ENCODE data around the gene MAP4K1.

The MAP4K1 gene

GRCh38 chr19:38617764-38618589 is at the start of gene MAP4K1:
MAP4K1 (minus strand) TSS chr19:38617953; CDS start chr19:38617895, 58 bp downstream.
- no peak for DNase-seq (ENCODE audit: low spot score)

- DNase-seq (ENCODE audit: low spot score) = peak; percentile 89
Observed at GRCh38 chr19:38666663-38667511, 49.1 kb upstream of the MAP4K1 start.

GRCh38 chr19:38665950-38666662 is 48.4 kb upstream of the MAP4K1 start:
- DNase-seq (ENCODE audit: low spot score) = no peak

GRCh38 chr19:38665219-38665931 is 47.6 kb upstream of the MAP4K1 start:
- no peak for DNase-seq (ENCODE audit: low spot score)

- no peak for DNase-seq (ENCODE audit: low spot score)
Observed at GRCh38 chr19:38664503-38665211, 46.9 kb upstream of the MAP4K1 start.

GRCh38 chr19:38663957-38664502 is 46.3 kb upstream of the MAP4K1 start:
- DNase-seq (ENCODE audit: low spot score) = no peak

GRCh38 chr19:38663156-38663651 is 45.5 kb upstream of the MAP4K1 start:
- no peak for DNase-seq (ENCODE audit: low spot score)

- no peak for DNase-seq (ENCODE audit: low spot score)
Observed at GRCh38 chr19:38662537-38663155, 44.9 kb upstream of the MAP4K1 start.

GRCh38 chr19:38661996-38662395 is 44.2 kb upstream of the MAP4K1 start:
- DNase-seq (ENCODE audit: low spot score) = no peak

GRCh38 chr19:38661136-38661535 is 43.4 kb upstream of the MAP4K1 start:
- DNase-seq (ENCODE audit: low spot score) = no peak

GRCh38 chr19:38660724-38661123 is 43.0 kb upstream of the MAP4K1 start:
- DNase-seq (ENCODE audit: low spot score) = no peak

GRCh38 chr19:38658462-38659306 is 40.9 kb upstream of the MAP4K1 start:
- DNase-seq (ENCODE audit: low spot score) = no peak

GRCh38 chr19:38657633-38658222 is 40.0 kb upstream of the MAP4K1 start:
- DNase-seq (ENCODE audit: low spot score) = no peak

- DNase-seq (ENCODE audit: low spot score) = no peak
Observed at GRCh38 chr19:38656171-38656981, 38.6 kb upstream of the MAP4K1 start.

- DNase-seq (ENCODE audit: low spot score) = no peak
Observed at GRCh38 chr19:38655148-38655824, 37.5 kb upstream of the MAP4K1 start.

- DNase-seq (ENCODE audit: low spot score) = no peak
Observed at GRCh38 chr19:38654628-38655055, 36.9 kb upstream of the MAP4K1 start.

- DNase-seq (ENCODE audit: low spot score) = no peak
Observed at GRCh38 chr19:38653028-38653571, 35.3 kb upstream of the MAP4K1 start.
